SU-DHL-6 (cell line): ENCODE results near the gene APBB2.

Experiments
- CTCF ChIP-seq: fragments of 200-600 bp; sonication (generic); IDR thresholded peaks from one replicate; pipeline ENCODE4 v1.5.1; 2017; ENCODE audit warnings: antibody characterized with exemption, mild to moderate bottlenecking, low read length, moderate library complexity; ENCODE audit not compliant: insufficient read depth, poor library complexity, severe bottlenecking
- EZH2phosphoT487 ChIP-seq: fragments of 200-600 bp; sonication (generic), shearing (Covaris generic); conservative IDR thresholded peaks from 2 replicates; pipeline ENCODE4 v1.6.1; 2018; ENCODE audit warnings: mild to moderate bottlenecking, antibody characterized with exemption, low read length, moderate library complexity, mixed read lengths

DNA sequence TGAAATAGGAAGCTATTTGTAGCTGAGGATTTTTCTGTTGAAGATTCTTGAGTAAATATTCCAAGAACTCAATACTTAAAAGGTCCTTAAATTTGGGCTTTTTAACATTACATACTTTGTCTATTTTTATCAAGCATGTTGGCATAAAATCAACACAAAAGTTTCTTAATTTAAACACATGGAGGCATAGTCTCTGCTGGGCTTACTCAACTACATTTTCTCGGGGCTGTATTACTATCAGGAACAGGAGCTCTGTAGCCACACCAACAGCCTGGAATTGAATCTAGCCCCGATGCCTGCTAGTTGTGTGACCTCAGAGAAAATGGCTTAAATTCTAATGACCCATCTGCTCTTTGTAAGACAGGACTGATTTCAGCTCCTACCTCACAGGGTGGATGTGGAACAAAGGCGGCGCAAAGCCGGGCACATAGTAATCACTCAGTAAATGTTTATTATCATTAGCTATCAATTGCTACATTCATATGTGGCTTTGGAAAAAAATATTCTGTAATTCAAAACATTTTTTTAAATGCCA is 257.6 kb downstream of the APBB2 start:
- TF ChIP-seq CTCF (no peak), EZH2phosphoT487 (no peak)
